Measurements from ENCODE around the gene BRD2. TPM values are rescaled to one million over a fixed set of nuclear protein-coding genes. Genes with fewer than 3 reads are reported as not detected.

BRD2 gene
- total RNA-seq, 4 donors from 2014 or later: 62.5 to 108 (median 86.6) TPM

DNA sequence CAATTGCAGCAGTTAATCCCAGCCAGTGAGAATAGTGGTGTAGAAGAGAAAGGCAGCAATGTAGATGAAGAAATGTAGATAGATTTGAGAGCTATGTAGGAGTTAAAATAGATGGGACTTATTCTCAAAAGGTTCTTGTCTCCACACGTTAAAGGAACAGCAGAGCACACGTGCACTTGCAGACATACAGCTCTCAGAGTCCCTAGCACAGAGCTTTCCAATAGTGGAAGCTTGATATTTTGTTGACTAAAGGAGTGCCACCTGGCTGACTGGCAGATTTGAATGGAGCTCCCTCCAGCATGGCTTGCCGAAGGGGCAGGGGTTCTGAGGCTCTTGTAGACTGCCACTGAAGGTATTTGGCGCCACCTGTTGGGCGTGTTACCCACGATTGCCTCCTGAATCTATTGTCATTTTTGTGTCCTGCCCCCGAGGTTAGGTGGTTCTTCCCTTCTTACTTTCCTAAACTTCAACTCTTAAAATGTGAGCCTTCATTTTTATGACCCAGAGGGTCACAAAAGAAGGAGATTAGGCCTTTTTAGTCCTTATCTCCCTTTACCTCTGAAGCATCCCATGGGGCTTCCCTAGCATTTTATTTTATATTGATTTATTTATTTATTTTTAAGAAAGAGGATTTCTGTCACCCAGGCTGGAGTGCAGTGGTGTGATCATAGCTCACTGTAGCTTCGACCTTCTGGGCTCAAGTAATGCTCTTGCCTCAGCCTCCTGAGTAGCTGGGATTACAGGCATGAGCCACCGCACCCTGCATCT lies 16.4 kb downstream of the BRD2 start:
- Histone ChIP-seq H3K27me3 (no peaks in the 10 kb centered on the region), H3K4me1 (peaks cover 23 to 29% of the 10 kb centered on the region in 2 donors), H3K4me3 (no peak overlapping the region), H3K9me3 (no peaks in the 10 kb centered on the region), H3K27ac (peak overlapping the region in 2 of 4 donors; percentile 45 to 59), H3K36me3 (peaks cover 3 to 25% of the 10 kb centered on the region in 2 donors)
- ATAC-seq (peak; percentile 92 to 93), DNase-seq (peak; percentile 84 to 89)
- intact Hi-C loops (cut with DNase I; ENCODE audit: low total_unique reads) (loop anchor here (1.0 to 2.0 kb wide), 4 partner anchors 32 to 100 kb away; partner anchors contain the start of gene HLA-DMA), in situ Hi-C loops (cut with MboI; ENCODE audit: low sequenced_read_pairs in 4 of 4) (loop anchor here (5.0 to 25.0 kb wide), 5 partner anchors 48 to 100 kb away; no protein-coding TSS in a partner anchor)
- TF ChIP-seq POLR2A (IDR thresholded peaks at IDR 0.05): no peak
- TF ChIP-seq, protein P1, sequence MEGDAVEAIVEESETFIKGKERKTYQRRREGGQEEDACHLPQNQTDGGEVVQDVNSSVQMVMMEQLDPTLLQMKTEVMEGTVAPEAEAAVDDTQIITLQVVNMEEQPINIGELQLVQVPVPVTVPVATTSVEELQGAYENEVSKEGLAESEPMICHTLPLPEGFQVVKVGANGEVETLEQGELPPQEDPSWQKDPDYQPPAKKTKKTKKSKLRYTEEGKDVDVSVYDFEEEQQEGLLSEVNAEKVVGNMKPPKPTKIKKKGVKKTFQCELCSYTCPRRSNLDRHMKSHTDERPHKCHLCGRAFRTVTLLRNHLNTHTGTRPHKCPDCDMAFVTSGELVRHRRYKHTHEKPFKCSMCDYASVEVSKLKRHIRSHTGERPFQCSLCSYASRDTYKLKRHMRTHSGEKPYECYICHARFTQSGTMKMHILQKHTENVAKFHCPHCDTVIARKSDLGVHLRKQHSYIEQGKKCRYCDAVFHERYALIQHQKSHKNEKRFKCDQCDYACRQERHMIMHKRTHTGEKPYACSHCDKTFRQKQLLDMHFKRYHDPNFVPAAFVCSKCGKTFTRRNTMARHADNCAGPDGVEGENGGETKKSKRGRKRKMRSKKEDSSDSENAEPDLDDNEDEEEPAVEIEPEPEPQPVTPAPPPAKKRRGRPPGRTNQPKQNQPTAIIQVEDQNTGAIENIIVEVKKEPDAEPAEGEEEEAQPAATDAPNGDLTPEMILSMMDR (IDR thresholded peaks at IDR 0.05 in 4 of 5, conservative IDR thresholded peaks at IDR 0.05 in 1 of 5): peak; percentile 86 to 94 (median 92)

DNA sequence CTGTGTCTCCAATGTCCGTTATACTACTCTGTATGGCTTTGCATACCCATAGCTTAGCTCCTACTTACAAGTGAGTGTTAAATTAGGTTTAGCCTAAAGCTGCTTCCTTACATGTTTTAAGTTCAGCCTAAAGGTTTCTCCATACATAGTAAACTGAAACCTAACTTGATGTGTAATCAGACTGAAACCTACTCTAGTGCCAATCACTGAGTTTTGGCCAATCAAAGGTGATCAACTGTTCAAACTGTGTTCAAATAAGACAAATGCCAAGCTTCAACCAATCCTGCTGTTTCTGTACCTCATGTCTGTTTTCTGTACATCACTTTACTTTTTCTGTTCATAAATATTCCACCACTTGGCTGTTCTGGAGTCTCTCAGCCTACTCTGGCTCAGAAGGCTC lies 21.0 kb downstream of the BRD2 start:
- intact Hi-C loops (cut with DNase I; ENCODE audit: low total_unique reads) (no loop called here), in situ Hi-C loops (cut with MboI; ENCODE audit: low sequenced_read_pairs in 4 of 4) (loop anchor here (5.0 to 25.0 kb wide), 5 partner anchors 52 to 105 kb away; no protein-coding TSS in a partner anchor)
- ATAC-seq: no peak
- H3K4me1 ChIP-seq: peaks cover 0 to 3% of the 10 kb centered on the region in 2 donors
- H3K9me3 ChIP-seq: no peaks in the 10 kb centered on the region
- no peak for DNase-seq
- H3K36me3 ChIP-seq: no peaks in the 10 kb centered on the region
- no peak overlapping the region for H3K27ac ChIP-seq
- TF ChIP-seq, protein P1 (IDR thresholded peaks at IDR 0.05 in 4 of 5, conservative IDR thresholded peaks at IDR 0.05 in 1 of 5): no peak
- TF ChIP-seq POLR2A (IDR thresholded peaks at IDR 0.05): no peak
- no peak overlapping the region for H3K4me3 ChIP-seq
- H3K27me3 ChIP-seq: no peaks in the 10 kb centered on the region

- in situ Hi-C loops (cut with MboI; ENCODE audit: low sequenced_read_pairs in 4 of 4) (loop anchor here in 1 of 4 donors (25.0 kb wide), 1 partner anchor 105 kb away; no protein-coding TSS in a partner anchor), intact Hi-C loops (cut with DNase I; ENCODE audit: low total_unique reads) (no loop called here)
- no peak for ATAC-seq
- Histone ChIP-seq H3K4me1 (no peaks in the 10 kb centered on the region), H3K27me3 (no peaks in the 10 kb centered on the region), H3K27ac (no peak overlapping the region), H3K36me3 (no peaks in the 10 kb centered on the region), H3K4me3 (no peak overlapping the region), H3K9me3 (no peaks in the 10 kb centered on the region)
- TF ChIP-seq, protein P1 (IDR thresholded peaks at IDR 0.05 in 4 of 5, conservative IDR thresholded peaks at IDR 0.05 in 1 of 5): no peak
- DNase-seq: no peak
Measured at GRCh38 chr6:32991972-32992371, 23.6 kb downstream of the BRD2 start.

GRCh38 chr6:32993363-32993973 lies 25.1 kb downstream of the BRD2 start:
- Histone ChIP-seq H3K27ac (no peak overlapping the region), H3K4me3 (no peak overlapping the region), H3K36me3 (no peaks in the 10 kb centered on the region), H3K27me3 (no peaks in the 10 kb centered on the region), H3K9me3 (no peaks in the 10 kb centered on the region), H3K4me1 (no peaks in the 10 kb centered on the region)
- no peak for DNase-seq
- ATAC-seq: no peak
- TF ChIP-seq, protein P1 (IDR thresholded peaks at IDR 0.05 in 4 of 5, conservative IDR thresholded peaks at IDR 0.05 in 1 of 5): no peak
- TF ChIP-seq POLR2A (IDR thresholded peaks at IDR 0.05): no peak
- in situ Hi-C loops (cut with MboI; ENCODE audit: low sequenced_read_pairs in 4 of 4) (loop anchor here in 1 of 4 donors (25.0 kb wide), 1 partner anchor 106 kb away; no protein-coding TSS in a partner anchor), intact Hi-C loops (cut with DNase I; ENCODE audit: low total_unique reads) (no loop called here)
